HG03097 (cell line): Measurements from ENCODE around the gene CDS1.

Experiments
- ATAC-seq: cut with Tn5 transposase; IDR thresholded peaks from one replicate; pipeline ENCODE4 v1.9.1; 2021; ENCODE audit not compliant: unreplicated experiment, low FRiP score

The CDS1 gene

DNA sequence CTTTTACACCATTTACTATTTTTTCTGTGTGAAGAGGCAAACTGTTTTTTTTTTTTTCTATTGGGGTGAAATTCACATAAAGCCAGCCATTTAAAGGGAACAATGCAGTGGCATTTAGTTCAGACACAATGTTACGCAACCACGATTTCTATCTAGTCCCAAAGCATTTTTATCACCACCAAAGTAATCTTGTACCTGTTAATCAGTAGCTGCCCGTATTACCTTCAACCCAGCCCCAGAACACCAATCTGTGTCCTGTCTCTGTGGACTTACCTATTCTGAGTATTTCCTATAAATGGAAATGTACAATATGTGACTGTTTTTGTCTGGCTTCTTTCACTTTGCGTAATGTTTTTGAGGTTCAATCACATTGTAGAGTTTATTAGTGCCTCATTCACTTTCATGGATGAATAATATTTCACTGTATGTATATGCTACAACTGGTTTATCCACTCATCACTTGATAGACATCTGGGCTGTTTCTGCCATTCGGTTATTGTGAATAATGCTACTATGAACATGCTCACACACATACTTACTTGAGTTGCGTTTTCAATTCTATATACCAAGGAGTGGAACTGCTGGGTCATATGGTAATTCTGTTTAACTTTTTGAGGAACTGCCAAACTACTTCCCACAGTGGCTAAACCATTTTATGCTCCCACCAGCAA, 116.2 kb downstream of the CDS1 start:
- ATAC-seq = no peak
